ENCODE data around the gene DCTN5.

Gene DCTN5

DNA sequence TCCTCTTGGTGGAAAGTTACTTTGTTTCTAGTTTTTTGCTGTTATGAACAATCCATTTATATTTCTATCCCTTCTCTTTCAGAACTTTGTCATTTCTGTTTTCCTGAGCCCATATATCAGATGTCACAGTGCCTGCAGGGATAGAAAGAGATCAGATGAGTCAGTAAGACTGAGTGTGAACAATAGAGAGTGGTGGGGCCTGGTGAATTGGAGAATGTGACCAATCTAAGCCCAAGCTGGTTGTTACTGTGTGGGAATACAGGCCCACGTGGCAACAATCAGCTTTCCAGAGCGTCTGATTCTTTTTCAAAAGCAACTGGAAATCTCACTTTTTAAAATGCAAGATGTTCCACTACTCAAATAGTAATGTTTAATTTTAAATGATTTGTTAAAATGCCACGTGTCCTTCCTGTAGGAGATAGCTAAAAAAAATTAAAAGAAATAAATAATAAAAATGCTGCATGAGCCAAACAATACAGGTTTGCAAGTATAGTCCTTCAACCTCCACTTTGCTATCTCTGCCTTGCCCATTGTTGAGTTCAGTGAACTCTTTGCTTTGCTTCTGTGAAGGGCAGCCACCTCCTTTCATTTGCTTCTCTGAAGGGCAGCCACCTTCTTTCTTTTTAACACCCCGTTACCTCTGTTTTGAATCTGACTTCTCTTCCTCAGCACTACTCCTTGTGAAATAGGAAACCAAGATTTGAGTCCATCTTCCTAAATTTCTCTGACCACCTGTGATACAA is 9.6 kb downstream of the DCTN5 start:
- DNase-seq, result no peak
- TF ChIP-seq, protein P1, sequence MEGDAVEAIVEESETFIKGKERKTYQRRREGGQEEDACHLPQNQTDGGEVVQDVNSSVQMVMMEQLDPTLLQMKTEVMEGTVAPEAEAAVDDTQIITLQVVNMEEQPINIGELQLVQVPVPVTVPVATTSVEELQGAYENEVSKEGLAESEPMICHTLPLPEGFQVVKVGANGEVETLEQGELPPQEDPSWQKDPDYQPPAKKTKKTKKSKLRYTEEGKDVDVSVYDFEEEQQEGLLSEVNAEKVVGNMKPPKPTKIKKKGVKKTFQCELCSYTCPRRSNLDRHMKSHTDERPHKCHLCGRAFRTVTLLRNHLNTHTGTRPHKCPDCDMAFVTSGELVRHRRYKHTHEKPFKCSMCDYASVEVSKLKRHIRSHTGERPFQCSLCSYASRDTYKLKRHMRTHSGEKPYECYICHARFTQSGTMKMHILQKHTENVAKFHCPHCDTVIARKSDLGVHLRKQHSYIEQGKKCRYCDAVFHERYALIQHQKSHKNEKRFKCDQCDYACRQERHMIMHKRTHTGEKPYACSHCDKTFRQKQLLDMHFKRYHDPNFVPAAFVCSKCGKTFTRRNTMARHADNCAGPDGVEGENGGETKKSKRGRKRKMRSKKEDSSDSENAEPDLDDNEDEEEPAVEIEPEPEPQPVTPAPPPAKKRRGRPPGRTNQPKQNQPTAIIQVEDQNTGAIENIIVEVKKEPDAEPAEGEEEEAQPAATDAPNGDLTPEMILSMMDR (IDR thresholded peaks at IDR 0.05; ENCODE audit: low read depth, low read length), result no peak
- Histone ChIP-seq H3K27me3 (no peaks in the 10 kb centered on the region), H3K36me3 (peaks cover 46% of the 10 kb centered on the region), H3K9me3 (no peaks in the 10 kb centered on the region), H3K4me3 (ENCODE audit: low read depth, low read length) (no peak overlapping the region), H3K4me1 (no peaks in the 10 kb centered on the region)

DNA sequence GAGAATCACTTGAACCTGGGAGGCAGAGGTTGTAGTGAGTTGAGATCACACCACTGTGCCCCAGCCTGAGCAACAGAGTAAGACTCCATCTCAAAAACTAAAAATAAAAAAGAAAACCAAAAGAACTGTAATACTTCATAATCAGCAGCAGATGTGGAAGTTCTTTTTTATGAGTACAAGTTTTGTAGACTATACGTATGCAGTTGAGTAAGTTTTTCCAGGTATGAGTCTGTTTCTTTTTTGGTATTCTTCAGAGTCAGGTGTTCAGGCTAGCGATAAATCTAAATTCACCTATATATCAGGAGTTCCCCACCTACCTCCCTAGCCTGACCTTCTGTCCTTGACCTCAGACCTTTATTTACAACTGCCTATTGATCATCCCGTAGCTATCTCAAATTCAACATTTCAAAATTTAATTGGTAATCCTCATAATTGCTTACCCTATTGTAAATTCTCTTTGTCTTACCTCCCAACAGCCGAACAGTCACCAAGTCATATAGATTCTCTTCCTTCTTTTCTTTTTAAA is 10.7 kb downstream of the DCTN5 start:
- H3K36me3 ChIP-seq, result peaks cover 40% of the 10 kb centered on the region
- TF ChIP-seq, protein P1 (IDR thresholded peaks at IDR 0.05; ENCODE audit: low read depth, low read length), result no peak

DNA sequence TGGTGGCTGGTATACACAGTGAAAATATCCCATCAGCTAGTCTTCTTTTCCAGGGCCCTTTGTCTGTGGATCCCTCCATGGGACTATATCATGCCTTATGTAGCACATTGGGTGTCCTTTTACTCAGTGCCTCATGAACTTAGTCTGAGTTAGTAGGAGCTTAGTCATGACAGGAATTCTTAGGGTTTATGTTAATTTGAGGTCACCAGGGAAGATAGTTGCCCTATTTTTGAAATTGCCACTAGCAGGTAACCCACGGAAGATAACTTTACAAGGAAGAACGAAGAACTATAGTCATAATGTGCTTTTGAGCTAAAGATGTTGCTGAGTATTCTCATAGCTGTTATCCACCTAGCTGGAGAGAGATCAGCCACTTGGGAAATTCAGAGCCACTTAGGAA is 22.7 kb downstream of the DCTN5 start:
- Histone ChIP-seq H3K4me1 (no peaks in the 10 kb centered on the region), H3K36me3 (peaks cover 80% of the 10 kb centered on the region), H3K4me3 (ENCODE audit: low read depth, low read length) (no peak overlapping the region), H3K9me3 (no peaks in the 10 kb centered on the region), H3K27me3 (no peaks in the 10 kb centered on the region)
- TF ChIP-seq, protein P1 (IDR thresholded peaks at IDR 0.05; ENCODE audit: low read depth, low read length), result no peak
- no peak for DNase-seq

More for the DNA sequence above, 10.7 kb downstream of the DCTN5 start:
- Histone ChIP-seq H3K27me3 (no peaks in the 10 kb centered on the region), H3K4me1 (no peaks in the 10 kb centered on the region), H3K9me3 (no peaks in the 10 kb centered on the region), H3K4me3 (ENCODE audit: low read depth, low read length) (no peak overlapping the region)
- no peak for DNase-seq

DNA sequence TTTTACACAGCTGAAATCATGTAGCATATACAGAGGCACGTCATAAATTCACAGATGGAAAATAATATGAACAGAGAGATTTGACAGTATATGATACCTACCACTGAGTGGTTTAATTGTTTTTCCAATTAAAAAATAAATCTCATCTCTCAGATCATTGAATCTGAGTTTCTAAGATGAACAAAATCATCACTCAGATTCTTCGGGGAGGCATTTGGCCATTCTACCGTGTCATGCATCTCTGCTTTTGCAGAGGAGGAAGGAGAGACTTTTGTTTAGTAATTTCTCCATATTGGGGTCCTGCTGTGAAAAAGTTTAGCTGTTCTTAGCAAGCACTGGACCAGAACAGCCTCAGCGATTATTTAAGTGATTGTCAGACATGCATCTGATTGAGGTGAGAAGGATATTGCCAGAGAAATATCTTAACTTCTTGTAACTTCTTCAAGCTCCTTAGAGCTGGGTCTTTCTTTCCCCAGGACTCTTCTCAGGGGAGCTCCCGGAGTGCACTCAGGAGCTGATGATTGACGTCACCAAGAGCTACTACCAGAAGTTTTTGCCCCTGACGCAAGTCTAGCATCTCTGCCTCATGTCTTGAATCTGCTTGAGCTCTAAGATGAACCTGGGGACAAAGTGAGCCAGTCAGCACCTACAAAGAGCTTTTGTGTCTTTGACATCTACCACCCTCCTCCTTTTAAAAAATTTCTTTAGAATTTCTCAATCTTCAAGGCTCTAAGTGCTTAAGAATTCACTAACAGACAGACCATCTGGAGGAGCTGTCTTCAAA is 25.5 kb downstream of the DCTN5 start:
- no peak for DNase-seq
- Histone ChIP-seq H3K4me3 (ENCODE audit: low read depth, low read length) (no peak overlapping the region), H3K9me3 (no peaks in the 10 kb centered on the region), H3K27me3 (no peaks in the 10 kb centered on the region), H3K4me1 (no peaks in the 10 kb centered on the region), H3K36me3 (peaks cover 69% of the 10 kb centered on the region)
- TF ChIP-seq, protein P1 (IDR thresholded peaks at IDR 0.05; ENCODE audit: low read depth, low read length), result no peak

DNA sequence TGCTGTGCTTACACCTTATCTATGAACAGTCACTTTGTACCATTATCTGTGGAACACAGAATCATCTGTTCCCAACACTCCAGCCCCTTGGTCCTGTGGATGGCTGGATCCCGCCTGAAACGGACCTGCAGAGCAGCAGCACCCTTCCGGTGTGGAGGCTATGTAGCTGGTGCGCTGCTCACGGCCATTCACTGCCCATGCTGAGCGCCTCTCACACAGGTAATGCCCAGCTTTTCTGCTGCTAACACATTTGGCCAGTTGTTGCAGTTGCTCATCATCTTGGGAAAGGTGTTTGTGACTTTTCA is 26.0 kb downstream of the DCTN5 start:
- Histone ChIP-seq H3K4me1 (no peaks in the 10 kb centered on the region), H3K9me3 (no peaks in the 10 kb centered on the region), H3K27me3 (no peaks in the 10 kb centered on the region), H3K4me3 (ENCODE audit: low read depth, low read length) (no peak overlapping the region), H3K36me3 (peaks cover 69% of the 10 kb centered on the region)
- DNase-seq, result no peak
- TF ChIP-seq, protein P1 (IDR thresholded peaks at IDR 0.05; ENCODE audit: low read depth, low read length), result no peak

DNA sequence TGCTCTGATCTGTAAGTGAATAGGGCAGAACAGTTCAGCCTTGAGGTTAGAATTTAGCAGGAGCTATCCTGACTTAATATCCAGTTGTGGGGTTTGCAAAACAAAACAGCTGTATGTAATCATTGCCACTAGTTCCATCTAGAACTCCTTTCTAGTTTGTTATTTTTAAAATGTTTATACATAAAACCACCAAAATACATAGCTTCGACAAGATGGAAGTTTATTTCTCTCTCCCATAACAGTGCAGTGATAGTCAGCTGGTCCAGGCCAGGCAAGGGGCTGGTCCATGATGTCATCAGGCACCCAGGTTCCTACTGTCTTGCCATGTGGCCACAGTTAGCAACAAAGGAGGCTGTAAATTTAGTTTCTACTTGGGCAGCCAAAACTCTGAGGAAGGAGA is 27.0 kb downstream of the DCTN5 start:
- H3K4me3 ChIP-seq (ENCODE audit: low read depth, low read length), result no peak overlapping the region
- DNase-seq, result no peak
- no peaks in the 10 kb centered on the region for H3K27me3 ChIP-seq
- TF ChIP-seq, protein P1 (IDR thresholded peaks at IDR 0.05; ENCODE audit: low read depth, low read length), result no peak
- H3K36me3 ChIP-seq, result peaks cover 64% of the 10 kb centered on the region
- no peaks in the 10 kb centered on the region for H3K9me3 ChIP-seq
- H3K4me1 ChIP-seq, result no peaks in the 10 kb centered on the region
